Gastroesophageal sphincter (tissue), 4 donors: Measurements from ENCODE around the gene KRT6B. TPM values are rescaled to one million over a fixed set of nuclear protein-coding genes. Genes with fewer than 3 reads are reported as not detected.

Experiments
- ATAC-seq: fragments of 150-250 bp; one replicate; pipeline ENCODE4 v1.9.1; 2016; ENCODE audit warnings: mild to moderate bottlenecking, moderate library complexity
- H3K27ac ChIP-seq, 4 donors: fragments of 200-600 bp; sonication (generic) in 3 of 4; 1 replicate in 3 of 4; 2 replicates in 1 of 4; pipeline ENCODE4 v1.5.1; 2016 to 2019
- H3K27me3 ChIP-seq: fragments of 200-600 bp; sonication (generic); one replicate; pipeline ENCODE4 v1.5.1; 2019
- H3K36me3 ChIP-seq, 2 donors: fragments of 200-600 bp; sonication (generic); one replicate each; pipeline ENCODE4 v1.5.1; 2019; ENCODE audit warnings: control low read depth in 1 of 2
- H3K4me1 ChIP-seq, 3 donors: fragments of 200-600 bp; sonication (generic); 1 replicate in 2 of 3; 2 replicates in 1 of 3; pipeline ENCODE4 v1.5.1; 2016 to 2019; ENCODE audit warnings: control low read depth in 2 of 3
- H3K4me3 ChIP-seq, 2 donors: fragments of 200-600 bp; sonication (generic); one replicate each; pipeline ENCODE4 v1.5.1; 2019; ENCODE audit warnings: mild to moderate bottlenecking in 1 of 2, moderate library complexity in 1 of 2
- H3K9me3 ChIP-seq, 3 donors: fragments of 200-600 bp; sonication (generic); one replicate each; pipeline ENCODE4 v1.5.1; 2017 to 2019; ENCODE audit warnings: control low read depth in 2 of 3
- CTCF ChIP-seq, 4 experiments: fragments of 200-600 bp in 2 of 4; fragments of 450-650 bp in 2 of 4; sonication (generic) in 1 of 4; IDR thresholded peaks; one replicate each; pipeline ENCODE4 v1.5.1; 2017 to 2019; ENCODE audit warnings: antibody characterized with exemption in 4 of 4, mild to moderate bottlenecking in 2 of 4, moderate library complexity in 2 of 4
- EP300 ChIP-seq: sonication (generic); formaldehyde crosslinking; IDR thresholded peaks from one replicate; pipeline ENCODE4 v1.6.1; 2017; ENCODE audit warnings: antibody characterized with exemption, mild to moderate bottlenecking
- POLR2A ChIP-seq, 2 donors: fragments of 450-650 bp; IDR thresholded peaks; one replicate each; pipeline ENCODE4 v1.6.1; 2017; ENCODE audit warnings: antibody characterized with exemption in 2 of 2, mild to moderate bottlenecking in 2 of 2, moderate library complexity in 1 of 2
- POLR2AphosphoS5 ChIP-seq: sonication (generic); formaldehyde crosslinking; IDR thresholded peaks from one replicate; pipeline ENCODE4 v1.6.1; 2017; ENCODE audit warnings: antibody characterized with exemption
- WGBS, 2 donors: methylation state at CpG; one replicate each; pipeline ENCODE4 v1.1.5; 2018; ENCODE audit warnings: low coverage in 1 of 2; 5-methylcytosine and 5-hydroxymethylcytosine counted together
- total RNA-seq, 4 donors: library from RNA; depleted of rRNA; stranded (reverse); fragments of >200 nt; gene quantifications; one replicate each; pipeline ENCODE4 v1.1.0, GENCODE V29; 2016

KRT6B gene
- total RNA-seq, 4 donors from 2014 or later = 0.54 to 60.8 (median 7.3) TPM

DNA sequence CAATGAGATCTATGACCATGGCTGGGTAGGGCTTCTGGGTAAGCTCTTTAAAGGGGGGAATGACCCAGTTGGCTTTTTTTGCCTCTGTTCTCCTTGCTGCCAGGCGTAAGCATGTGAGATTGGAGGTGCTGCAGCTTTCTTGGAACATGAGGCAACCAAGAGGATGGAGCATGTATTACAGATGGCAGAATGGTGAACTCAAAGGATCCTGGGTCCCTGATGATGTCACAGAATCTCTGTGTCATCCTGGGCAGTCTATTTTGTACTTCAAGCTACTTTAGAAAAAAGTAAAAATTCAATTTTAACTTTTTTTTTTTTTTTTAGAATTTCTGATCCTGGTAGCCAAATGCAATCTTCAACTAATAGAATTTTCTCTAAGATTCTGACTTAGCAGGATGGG, 53.8 kb downstream of the KRT6B start:
- TF ChIP-seq POLR2A (IDR thresholded peaks at IDR 0.05) = no peak
- no peak for TF ChIP-seq CTCF (IDR thresholded peaks at IDR 0.05)
- no peak for TF ChIP-seq EP300
- TF ChIP-seq POLR2AphosphoS5 = no peak
- ATAC-seq = no peak
- Histone ChIP-seq H3K4me3 (no peak overlapping the region), H3K27me3 (peaks cover 34% of the 10 kb centered on the region), H3K27ac (no peak overlapping the region), H3K36me3 (no peaks in the 10 kb centered on the region), H3K4me1 (no peaks in the 10 kb centered on the region), H3K9me3 (no peaks in the 10 kb centered on the region)
- WGBS, 2 donors = 86% methylated on average over 1 of the region's 1 CpG; no CpG with 5 or more reads in 1 of the 2 donors

- WGBS, 2 donors = 80 to 92% methylated on average over 1 to 5 of the region's 8 CpGs
- TF ChIP-seq POLR2A (IDR thresholded peaks at IDR 0.05) (no peak), POLR2AphosphoS5 (no peak), EP300 (no peak), CTCF (IDR thresholded peaks at IDR 0.05) (no peak)
These were observed 55.3 kb downstream of the KRT6B start for GRCh38 chr12:52396656-52397055.

More at GRCh38 chr12:52396656-52397055, 55.3 kb downstream of the KRT6B start:
- Histone ChIP-seq H3K27ac (no peak overlapping the region), H3K4me3 (no peak overlapping the region), H3K36me3 (no peaks in the 10 kb centered on the region), H3K9me3 (no peaks in the 10 kb centered on the region), H3K27me3 (peaks cover 34% of the 10 kb centered on the region), H3K4me1 (peaks cover 0 to 3% (median 0%) of the 10 kb centered on the region in 3 donors)
- no peak for ATAC-seq

Other genes with a start within 250 kb of the KRT6B start
- 10 to 100 TPM in 1 of 4 donors, 1 to 10 TPM in 2, under 1 TPM in 1; 0.47 to 78.7 (median 4.3) TPM for gene KRT7, start 218.9 kb downstream of the KRT6B start, total RNA-seq
- 1 to 10 TPM in 1 of 4 donors, not detected in 3; 1.7 TPM for gene KRT86, start 177.5 kb downstream of the KRT6B start, total RNA-seq
- gene KRT81, start 160.6 kb downstream of the KRT6B start, total RNA-seq = under 1 TPM in 1 of 4 donors, not detected in 3; 0.27 TPM
- not detected for gene KRT83, start 130.7 kb downstream of the KRT6B start, total RNA-seq
- not detected for gene KRT85, start 84.7 kb downstream of the KRT6B start, total RNA-seq
- not detected for gene KRT84, start 66.5 kb downstream of the KRT6B start, total RNA-seq
- not detected for gene KRT82, start 45.8 kb downstream of the KRT6B start, total RNA-seq
- gene KRT75, start 17.8 kb downstream of the KRT6B start, total RNA-seq = not detected
- 10 to 100 TPM in 2 of 4 donors, under 1 TPM in 1, not detected in 1; 0.50 to 52.0 (median 17.1) TPM for gene KRT6C, start 21.7 kb upstream of the KRT6B start, total RNA-seq
- gene KRT6A, start 41.1 kb upstream of the KRT6B start, total RNA-seq = 100 to 1,000 TPM in 1 of 4 donors, 10 to 100 TPM in 2, 1 to 10 TPM in 1; 2.7 to 713 (median 61.8) TPM
- gene KRT5, start 68.2 kb upstream of the KRT6B start, total RNA-seq = 100 to 1,000 TPM in 1 of 4 donors, 10 to 100 TPM in 1, 1 to 10 TPM in 2; 4.6 to 452 (median 18.6) TPM
- gene KRT71, start 101.0 kb upstream of the KRT6B start, total RNA-seq = not detected
- gene KRT74, start 121.7 kb upstream of the KRT6B start, total RNA-seq = not detected
- not detected for gene KRT72, start 149.3 kb upstream of the KRT6B start, total RNA-seq
- gene KRT73, start 166.4 kb upstream of the KRT6B start, total RNA-seq = not detected
- gene KRT2, start 200.1 kb upstream of the KRT6B start, total RNA-seq = not detected
- not detected for gene KRT1, start 228.3 kb upstream of the KRT6B start, total RNA-seq